HG03175 (cell line): ENCODE results near the gene GALNT13.

Source experiments
- ATAC-seq: cut with Tn5 transposase; IDR thresholded peaks from one replicate; pipeline ENCODE4 v1.9.1; 2021; ENCODE audit warnings: mild to moderate bottlenecking, moderate library complexity; ENCODE audit not compliant: unreplicated experiment

Gene GALNT13

DNA sequence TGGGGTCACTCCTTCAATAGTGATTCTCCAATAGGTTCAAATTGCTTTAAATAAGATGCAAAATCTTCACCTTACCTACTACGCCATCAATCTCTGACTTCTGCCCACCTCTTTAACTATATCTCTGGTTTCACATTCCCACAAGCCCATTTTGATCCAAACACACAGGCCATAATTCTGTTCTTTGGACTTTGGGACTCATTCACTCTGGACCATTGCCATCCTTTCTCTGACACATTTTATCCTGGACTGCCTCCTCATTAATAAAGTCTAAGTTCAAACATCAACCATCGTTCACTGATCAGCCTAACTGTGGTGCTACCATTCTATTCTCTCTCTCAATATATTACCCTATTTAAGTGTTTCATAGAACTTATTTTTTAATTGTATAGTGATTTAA lies 332.2 kb downstream of the GALNT13 start:
- no peak for ATAC-seq

DNA sequence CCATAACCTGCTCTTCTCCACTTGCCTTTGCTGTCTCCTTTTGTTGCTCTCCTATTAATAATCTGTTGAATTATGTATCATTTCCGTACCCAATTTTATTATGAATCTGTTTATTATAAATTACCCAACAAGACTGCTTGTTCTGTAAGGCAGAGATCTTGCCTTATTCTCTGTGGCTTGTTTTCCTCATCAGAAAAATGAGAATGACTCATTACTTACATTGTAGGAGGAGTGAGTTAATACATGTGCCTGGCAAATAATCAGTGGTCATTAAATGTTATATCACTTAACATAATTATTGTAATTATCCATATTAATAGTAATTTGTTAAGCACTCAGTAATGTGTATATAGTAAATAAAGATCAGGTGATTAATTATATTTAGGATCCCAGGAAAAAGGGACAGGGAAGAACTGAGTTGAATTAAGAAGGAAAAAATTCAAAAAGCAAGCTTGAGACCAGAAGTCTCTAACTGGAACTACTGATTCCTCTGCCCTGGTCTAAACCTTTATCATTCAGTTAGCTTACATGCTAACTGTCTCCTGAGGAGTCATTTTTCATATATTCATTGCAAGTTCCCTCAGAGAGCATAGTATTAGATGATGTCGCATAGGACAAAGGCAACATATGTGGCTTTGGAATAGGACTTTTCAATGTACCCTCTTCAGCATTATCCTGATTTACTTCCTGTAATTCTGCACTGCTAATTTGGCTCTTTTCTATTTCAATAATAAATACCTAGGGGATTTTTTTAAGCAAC lies 335.7 kb downstream of the GALNT13 start:
- no peak for ATAC-seq

DNA sequence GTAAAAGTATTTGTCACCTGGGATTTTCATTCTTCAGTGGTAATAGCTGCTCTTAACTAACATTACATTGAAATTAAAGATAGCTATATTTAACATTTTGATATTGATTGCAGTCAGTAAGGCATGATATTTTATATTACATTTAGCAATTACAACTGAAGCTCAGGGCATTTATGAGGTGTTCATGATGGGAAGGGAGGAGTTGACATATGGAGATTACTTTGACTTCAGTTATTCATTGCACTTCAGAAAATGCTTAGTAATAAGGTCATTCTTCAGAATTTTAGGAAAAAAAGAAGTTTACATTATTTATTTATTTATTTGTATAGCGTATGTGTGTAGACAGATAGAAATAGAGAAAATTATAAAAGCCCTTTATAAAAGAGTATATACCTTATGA lies 352.0 kb downstream of the GALNT13 start:
- ATAC-seq = no peak

DNA sequence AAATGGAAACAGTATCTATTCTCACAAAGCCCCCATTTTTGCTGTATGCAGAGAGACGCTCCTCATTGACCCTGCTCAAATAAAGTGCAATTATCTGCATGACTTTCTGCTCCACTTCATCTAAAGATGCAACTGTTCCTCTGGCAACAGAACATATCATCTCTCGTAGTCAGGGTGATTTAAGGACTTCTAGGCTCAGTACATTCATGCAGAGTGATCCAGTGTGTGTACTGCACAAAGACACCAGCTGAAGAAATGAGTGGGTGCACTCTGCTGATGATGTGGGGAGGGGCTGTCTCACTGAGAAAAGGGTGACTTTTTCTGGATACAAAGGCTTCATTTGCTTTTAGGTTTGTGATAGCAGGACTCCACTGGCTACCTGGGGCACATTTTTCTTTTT lies 355.2 kb downstream of the GALNT13 start:
- no peak for ATAC-seq

DNA sequence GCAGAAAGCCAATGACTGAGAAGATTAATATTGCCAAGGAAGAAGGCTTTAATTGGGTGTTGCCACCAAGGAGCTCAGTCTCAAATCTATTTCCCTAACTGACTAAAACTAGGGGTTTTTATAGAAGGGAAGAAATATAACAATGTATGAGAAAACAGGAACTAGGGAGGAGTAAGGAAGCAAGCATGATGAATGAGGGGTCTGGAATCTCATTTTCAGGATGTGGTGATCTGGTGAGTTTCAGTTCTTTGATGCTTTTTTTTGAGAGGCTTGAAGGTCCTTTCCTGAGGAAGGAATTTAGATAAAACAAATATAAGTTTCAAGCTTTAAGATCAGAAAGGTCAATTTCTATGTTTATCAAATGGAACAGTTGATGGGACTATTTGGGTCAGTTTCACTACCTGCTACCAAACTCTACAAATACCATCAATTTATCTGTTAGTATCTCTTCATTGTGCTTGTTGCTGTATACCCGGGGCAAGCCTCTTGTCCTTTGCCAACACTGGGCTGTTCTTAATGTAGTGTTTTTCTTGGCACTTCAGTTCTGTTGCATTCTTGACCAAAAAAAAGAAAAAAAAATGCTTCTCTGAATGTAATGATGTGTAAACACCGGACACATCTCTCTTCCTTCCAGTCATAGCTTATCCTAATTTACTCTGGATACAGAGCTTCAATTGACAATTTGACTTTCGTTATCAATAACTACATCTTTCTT lies 357.0 kb downstream of the GALNT13 start:
- no peak for ATAC-seq

DNA sequence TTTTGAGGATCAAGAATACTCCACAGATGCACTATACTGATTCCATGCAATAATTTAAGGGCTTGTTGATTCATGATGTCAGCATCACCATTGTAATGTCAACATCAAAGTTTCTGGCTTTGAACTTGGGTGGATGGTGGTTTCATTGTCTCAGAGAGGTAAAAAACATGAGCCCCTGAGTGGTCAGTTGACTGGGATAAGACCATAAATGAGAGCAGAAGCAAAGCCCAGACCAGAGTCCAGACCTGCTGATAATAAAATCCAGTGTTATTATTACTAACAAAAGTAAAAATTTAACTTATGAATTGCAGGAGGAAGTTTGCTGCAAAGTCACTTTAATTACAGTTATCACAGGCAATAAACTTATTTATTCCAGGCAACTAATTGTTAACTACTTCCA lies 358.2 kb downstream of the GALNT13 start:
- no peak for ATAC-seq

DNA sequence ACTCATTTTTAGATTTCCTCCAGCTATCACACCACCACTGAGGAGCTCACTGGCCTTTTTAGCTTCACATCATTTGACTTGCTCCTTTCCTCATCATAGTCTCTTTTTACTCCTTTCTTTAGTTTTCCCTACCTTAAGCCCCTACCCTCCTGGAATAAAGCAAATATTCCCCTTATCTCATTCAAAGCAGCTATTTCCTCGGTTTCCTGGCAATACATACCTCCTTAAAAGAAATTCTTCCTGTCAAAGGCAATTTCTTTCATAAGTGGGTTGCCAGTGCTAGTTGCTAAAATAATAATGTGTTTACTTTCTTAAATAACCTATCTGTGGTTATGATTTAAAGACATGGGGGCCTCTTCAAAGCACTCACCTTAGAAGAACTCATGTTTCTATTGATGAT lies 359.3 kb downstream of the GALNT13 start:
- no peak for ATAC-seq

DNA sequence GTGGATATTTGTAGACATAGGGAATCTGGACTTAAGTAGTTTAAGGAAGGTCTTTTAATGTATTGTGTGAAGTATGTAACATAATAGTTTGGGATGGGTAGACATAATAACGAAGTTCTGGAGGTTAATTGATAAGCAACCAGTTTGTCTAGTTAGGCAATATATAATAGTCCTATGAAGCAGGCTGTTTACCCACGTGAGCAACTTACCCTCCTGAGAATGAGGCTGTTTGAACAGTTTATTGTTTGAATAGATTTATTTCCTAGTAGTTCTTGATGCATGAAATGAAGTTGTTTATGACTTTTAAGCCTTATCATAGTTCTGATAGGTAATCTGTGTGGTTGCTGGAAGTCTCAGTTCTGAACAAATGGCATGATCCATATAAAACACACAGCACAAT lies 361.5 kb downstream of the GALNT13 start:
- ATAC-seq = no peak

DNA sequence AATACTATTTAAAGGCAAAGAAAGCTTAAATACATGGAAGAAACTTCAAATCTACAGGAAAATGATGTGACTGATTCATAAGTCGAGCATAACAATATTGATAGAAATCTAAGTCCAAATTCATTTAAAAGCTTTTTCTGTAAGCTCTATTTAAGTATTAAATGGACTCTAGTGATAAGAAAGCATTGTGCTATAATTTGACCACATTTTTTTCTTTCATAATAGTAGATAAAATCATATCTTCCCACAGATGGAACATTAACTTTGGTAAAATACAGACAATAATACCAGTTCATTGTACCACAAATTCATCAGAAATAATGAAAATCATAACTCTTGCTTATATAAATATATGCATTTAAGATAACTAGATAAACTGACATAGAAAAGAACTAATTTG lies 366.5 kb downstream of the GALNT13 start:
- ATAC-seq = no peak

DNA sequence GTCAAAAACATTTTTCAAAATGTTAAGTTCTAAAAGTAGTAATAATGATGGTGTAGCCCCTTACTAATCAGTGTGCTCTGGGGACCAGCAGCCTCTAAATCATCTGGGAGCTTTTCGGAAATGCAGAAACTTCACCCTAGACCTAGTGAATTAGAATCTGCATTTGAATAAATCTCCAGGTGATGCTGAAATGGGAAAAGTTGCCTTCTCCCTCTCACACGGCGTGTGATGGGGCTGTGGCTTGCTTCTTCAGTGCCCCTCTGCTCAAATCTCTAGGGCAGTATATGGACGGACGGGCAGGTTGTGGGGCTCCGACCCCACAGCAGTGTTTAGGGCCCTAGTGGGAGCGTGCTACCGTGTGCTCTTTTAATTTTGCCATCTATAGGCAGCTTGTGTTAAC lies 368.6 kb downstream of the GALNT13 start:
- no peak for ATAC-seq

DNA sequence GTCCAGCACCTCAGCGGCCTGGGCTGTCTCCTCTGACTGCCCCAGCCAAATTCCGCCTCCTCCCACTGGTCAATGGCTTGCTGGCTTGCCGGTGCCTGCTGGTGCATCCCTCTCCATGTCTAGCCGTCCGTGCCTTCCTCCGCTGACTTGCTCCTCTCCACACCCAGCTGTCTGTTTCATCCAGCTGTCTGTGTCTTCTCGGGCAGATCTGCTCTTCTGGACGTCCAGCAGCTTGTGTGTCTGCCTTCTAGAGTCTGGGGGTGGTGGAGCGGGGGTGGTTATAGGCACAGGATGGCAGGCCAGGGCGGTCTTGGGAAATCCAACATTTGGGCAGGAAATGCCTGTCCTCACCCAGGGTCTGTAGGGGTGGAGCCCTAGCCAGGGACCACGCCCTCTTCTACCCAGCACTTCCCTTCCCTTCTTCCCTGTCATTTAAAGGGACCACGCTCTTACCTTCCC lies 369.2 kb downstream of the GALNT13 start:
- no peak for ATAC-seq

DNA sequence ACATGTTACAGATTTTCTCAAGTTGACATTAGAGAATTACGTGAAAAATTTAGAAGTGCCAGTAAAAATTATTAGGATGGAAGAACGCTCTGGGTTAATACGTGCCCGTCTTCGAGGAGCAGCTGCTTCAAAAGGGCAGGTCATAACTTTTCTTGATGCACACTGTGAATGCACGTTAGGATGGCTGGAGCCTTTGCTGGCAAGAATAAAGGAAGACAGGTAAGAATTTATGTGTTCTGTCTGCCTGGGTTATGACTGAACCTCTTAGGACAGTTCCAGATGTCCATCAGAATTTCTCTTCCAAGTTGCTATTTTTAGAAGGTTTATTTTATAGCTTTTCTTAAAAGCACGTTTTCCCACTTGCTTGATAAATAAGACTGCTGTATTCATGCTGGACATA lies 371.0 kb downstream of the GALNT13 start:
- ATAC-seq = no peak

DNA sequence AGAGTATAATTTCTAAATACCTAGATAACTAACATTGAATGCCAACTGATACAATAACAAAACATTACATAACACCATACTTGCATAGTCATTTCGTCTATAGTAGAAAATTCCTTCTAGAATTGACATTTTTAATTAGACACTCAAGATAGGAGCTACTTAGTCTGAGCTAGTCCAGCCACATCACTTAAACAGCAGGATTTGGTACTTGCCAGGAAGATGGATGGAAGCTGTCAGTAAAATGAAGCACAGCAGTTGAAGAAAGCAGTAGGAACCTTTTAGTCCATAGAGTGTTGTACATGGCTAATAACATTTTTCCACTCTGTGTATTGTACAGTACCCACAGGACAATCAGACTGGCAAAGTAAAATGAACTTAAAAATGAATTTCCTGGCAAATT lies 372.0 kb downstream of the GALNT13 start:
- no peak for ATAC-seq

DNA sequence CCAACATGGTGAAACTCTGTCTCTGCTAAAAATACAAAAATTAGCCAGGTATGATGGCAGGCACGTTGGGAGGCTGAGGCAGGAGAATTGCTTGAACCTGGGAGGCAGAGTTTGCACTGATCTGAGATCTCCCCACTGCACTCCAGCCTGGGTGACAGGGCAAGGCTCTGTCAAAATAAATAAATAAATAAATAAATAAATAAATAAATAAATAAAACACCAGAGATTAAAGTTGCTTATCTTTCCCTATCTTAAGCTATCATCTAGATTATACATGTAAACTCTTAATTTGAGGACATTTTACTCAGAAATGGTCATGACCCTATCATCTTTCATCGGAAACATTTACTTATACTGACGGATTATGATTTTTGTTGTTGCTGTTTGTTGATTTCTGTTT lies 373.2 kb downstream of the GALNT13 start:
- ATAC-seq = no peak

DNA sequence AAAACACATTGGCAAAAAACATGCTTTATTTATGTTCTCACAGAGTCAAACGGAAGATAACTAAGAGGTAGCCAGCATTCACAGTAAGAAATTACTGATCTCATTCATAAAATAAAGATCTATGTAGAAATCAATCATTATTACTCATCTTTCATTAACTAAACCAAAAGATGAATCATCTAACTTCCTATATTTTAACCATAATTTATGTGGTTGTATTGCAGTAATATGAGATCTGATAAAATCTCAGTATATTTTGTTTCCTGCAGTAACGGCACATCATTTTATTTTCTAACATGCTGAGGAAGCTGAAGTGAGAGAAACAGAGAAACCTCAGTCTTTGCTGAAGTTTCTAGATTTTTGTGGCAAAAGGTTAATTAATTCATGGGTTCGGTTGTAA lies 375.8 kb downstream of the GALNT13 start:
- ATAC-seq = no peak

DNA sequence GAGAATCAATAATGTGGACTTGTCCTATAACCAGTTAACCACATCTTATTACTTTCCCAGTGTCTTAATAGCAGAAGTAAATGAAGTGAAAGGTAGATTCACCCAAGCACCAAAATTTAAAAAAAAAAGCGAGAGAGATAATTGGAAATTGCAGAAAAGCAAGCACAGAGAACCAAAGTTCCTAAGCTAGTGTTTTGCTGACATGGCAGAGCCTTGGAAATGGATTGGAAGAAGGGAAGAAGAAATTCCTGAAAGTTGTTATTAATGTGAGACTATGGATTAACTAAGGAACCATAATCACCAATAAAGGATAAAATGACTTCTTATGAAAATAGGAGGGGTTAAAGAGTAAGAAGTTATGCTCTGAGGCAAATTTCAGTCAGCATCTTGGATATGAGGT lies 384.4 kb downstream of the GALNT13 start:
- no peak for ATAC-seq

DNA sequence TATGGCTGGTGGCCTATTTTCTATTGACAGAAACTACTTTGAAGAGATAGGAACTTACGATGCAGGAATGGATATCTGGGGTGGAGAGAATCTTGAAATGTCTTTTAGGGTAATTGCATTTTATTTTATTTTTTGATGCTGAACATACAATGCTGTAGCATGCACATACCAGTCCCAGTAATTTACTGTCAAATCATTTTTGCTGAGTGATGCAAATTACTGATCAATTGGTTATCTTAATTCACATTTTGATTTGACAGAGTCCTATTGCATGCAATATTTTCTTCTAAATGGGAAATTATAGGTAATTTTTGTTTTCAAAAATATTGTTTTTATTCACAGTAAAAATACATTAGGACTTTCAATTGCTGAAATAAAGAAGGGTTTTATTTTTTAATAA lies 387.3 kb downstream of the GALNT13 start:
- ATAC-seq = no peak

DNA sequence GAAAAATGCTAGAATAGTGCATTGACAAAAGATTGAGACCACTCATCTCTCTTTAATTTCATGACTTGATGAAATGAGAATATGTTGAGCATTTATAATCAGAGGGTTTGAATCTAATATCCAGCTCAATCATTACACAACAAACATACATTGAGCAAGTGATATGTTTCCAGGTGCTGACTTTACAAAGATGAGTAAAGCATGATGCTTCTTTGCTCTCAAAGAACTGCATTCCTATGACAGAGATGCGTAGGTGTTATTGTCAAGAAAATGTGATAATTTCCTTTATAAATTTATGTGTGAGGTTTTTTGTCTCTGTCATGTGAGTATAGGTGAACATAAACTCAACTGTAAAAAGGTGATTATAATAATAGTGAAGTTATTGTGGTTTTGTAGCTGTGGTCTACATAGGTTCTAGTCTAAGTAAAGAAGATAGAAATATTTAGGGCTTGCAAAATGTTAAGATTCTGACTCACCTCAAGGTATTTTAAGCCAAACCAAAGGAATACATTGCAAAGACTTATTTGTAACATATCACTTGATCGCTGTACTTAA lies 389.8 kb downstream of the GALNT13 start:
- no peak for ATAC-seq

DNA sequence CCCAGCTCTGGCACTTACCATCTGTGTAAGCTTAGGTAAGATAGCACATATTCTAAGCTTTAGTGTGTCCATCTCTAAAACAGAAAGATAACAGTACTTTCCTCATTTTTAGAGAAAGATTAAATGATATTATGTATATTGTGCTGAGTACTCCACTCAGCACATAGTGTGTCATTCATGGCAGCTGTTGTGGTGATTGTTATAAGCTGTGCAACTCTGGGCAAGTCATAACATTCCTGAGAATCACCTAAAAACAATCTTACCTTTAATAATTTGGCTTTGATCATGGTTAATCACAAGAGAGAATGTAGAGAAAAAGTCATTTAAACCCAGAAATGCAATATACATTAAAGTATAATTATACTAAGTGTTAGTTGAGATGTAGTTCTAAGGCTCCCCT lies 391.5 kb downstream of the GALNT13 start:
- no peak for ATAC-seq

DNA sequence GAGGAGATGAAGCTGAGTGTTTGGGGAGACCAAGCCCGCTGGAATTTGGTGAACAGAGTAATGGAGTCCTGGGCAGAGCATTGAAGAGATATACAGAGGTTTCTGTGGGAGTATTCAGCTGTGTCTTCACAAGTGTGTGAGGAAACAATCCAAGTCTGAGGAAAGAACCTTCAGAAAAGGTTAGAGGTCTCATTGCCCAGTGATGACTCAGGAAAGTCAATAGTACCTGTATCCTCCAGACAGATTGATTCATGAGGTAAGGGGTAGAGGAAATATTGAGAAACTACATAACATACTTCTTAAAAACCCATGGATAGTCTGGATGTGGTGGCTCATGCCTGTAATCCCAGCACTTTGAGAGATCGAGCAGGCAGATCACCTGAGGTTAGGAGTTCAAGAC lies 392.3 kb downstream of the GALNT13 start:
- ATAC-seq = no peak

DNA sequence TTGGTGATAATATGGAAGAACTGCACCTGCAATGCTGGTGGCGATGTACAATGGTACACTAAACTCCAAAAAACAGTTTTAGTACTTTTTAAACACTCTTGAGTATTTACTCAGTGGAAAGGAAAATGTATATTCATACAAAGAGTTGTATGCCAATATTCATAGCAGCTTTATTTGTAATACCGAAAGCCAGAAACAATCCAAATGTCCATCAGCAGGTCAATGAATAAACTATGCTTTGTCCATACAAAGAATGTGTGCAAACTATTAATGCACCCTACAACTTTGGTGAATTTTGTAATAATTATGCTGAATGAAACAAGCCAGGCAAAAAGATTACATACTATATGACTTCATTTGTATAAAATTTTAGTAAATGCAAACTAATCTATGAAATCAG lies 396.3 kb downstream of the GALNT13 start:
- ATAC-seq = no peak

DNA sequence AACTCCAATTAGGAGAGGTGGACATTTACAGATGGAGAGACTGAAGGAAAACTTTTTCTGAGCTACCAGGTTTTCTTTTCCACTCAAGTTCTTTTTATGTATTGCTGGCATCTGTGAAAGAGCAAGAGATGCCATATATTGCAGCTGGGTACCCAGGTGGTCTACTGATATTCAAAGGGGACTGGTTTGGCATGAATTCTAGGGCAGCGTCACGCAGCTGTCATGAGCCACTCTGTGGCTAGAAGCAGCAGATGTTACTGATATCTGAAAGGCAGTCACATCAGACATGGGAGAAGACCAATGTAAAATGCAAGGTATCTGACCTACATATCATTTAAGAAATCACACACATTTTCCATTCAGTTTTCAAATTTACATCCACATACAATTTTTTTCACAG lies 408.8 kb downstream of the GALNT13 start:
- ATAC-seq = no peak
